GM18951 (cell line): ENCODE results near the gene FAT2.
"Not testable (repeated sequence)": the region's sequence is repeated elsewhere in the genome, so short reads cannot be mapped to it uniquely, and the experiment has no call there.

Experiments
- POLR2A ChIP-seq: IDR thresholded peaks from 4 replicates; pipeline ENCODE4 v1.6.1; 2011; ENCODE audit warnings: mild to moderate bottlenecking; ENCODE audit not compliant: insufficient read length, insufficient read depth; ENCODE audit errors: extremely low read depth
- in situ Hi-C: fragments of 300-500 bp; cut with MboI; formaldehyde crosslinking; loops from one replicate; pipeline ENCODE4 v1.12.0; 2022; ENCODE audit warnings: low sequenced_read_pairs, mixed read lengths, inconsistent platforms; ENCODE audit not compliant: unreplicated experiment

Gene FAT2

GRCh38 chr5:151584057-151584937 lies 6.8 kb downstream of the FAT2 start:
- in situ Hi-C loops: no loop called here
- no peak for TF ChIP-seq POLR2A

- in situ Hi-C loops: no loop called here
- no peak for TF ChIP-seq POLR2A
Measured at GRCh38 chr5:151581812-151582583, 9.1 kb downstream of the FAT2 start.

- in situ Hi-C loops: no loop called here
- no peak for TF ChIP-seq POLR2A
Measured at GRCh38 chr5:151581347-151581746, 9.8 kb downstream of the FAT2 start.

- TF ChIP-seq POLR2A: no peak
- in situ Hi-C loops: no loop called here
Measured at GRCh38 chr5:151580858-151581257, 10.3 kb downstream of the FAT2 start.

GRCh38 chr5:151580239-151580638 lies 10.9 kb downstream of the FAT2 start:
- in situ Hi-C loops: no loop called here

GRCh38 chr5:151579146-151579545 lies 12.0 kb downstream of the FAT2 start:
- in situ Hi-C loops: not testable (repeated sequence)

More at GRCh38 chr5:151580239-151580638, 10.9 kb downstream of the FAT2 start:
- no peak for TF ChIP-seq POLR2A

GRCh38 chr5:151578326-151579025 lies 12.7 kb downstream of the FAT2 start:
- in situ Hi-C loops: no loop called here
- no peak for TF ChIP-seq POLR2A

- in situ Hi-C loops: no loop called here
- TF ChIP-seq POLR2A: no peak
Measured at GRCh38 chr5:151577566-151577965, 13.6 kb downstream of the FAT2 start.

- in situ Hi-C loops: no loop called here
- TF ChIP-seq POLR2A: no peak
Measured at GRCh38 chr5:151574444-151574996, 16.6 kb downstream of the FAT2 start.

GRCh38 chr5:151572657-151573368 lies 18.3 kb downstream of the FAT2 start:
- TF ChIP-seq POLR2A: no peak
- in situ Hi-C loops: no loop called here

- in situ Hi-C loops: no loop called here
- no peak for TF ChIP-seq POLR2A
Measured at GRCh38 chr5:151571270-151572173, 19.6 kb downstream of the FAT2 start.
